GM12878 (cell line): ENCODE results near the gene TGFB2. TPM values are rescaled to one million over a fixed set of nuclear protein-coding genes. Genes with fewer than 3 reads are reported as not detected.

Experiments used
- ATAC-seq: fragments of 200-7000 bp; cut with Tn5 transposase; 3 replicates; pipeline ENCODE4 v1.9.1; 2020; ENCODE audit warnings: mild to moderate bottlenecking, moderate library complexity
- BruUV-seq: library from RNA; stranded (reverse); fragments of 400-500 nt; replicated peaks from 2 replicates; lab custom pipeline; 2021; lab: Mats Ljungman, UMichigan
- CTCF ChIA-PET: fragments of 300-600 bp; sonication (Branson Sonifier 250); formaldehyde crosslinking; extraction: SDS; loops from one replicate; lab custom pipeline; 2021; ENCODE audit warnings: inconsistent platforms; lab: Yijun Ruan, JAX
- POLR2A ChIA-PET: fragments of 350-600 bp; formaldehyde crosslinking; extraction: SDS; loops from one replicate; lab custom pipeline; 2021; ENCODE audit warnings: inconsistent platforms; lab: Charles Lee
- RAD21 ChIA-PET: fragments of 300-600 bp; sonication (Branson Sonifier 250); formaldehyde crosslinking; loops from one replicate; lab custom pipeline; 2023; ENCODE audit warnings: antibody characterized with exemption; ENCODE audit not compliant: unreplicated experiment; lab: Charles Lee
- SMC1A ChIA-PET: fragments of 300-600 bp; sonication (Branson Sonifier 250); formaldehyde crosslinking; loops from one replicate; lab custom pipeline; 2023; ENCODE audit not compliant: unreplicated experiment, uncharacterized antibody; lab: Charles Lee
- DNase-seq: peaks from one replicate; pipeline ENCODE4 v3.0.0-alpha.2; 2011; ENCODE audit warnings: low read depth, low spot score
- FAIRE-seq: peaks from 3 replicates; lab custom pipeline; 2011; peaks lifted over from hg19 to GRCh38; lab: Jason Lieb, UNC
- H2AFZ ChIP-seq: 2 replicates; pipeline ENCODE4 v1.6.0; 2011; ENCODE audit warnings: low read depth, low read length, control low read depth; ENCODE audit not compliant: control insufficient read depth
- H3K27ac ChIP-seq: 2 replicates; pipeline ENCODE4 v1.5.1; 2011; ENCODE audit warnings: control low read depth; ENCODE audit not compliant: control insufficient read depth, insufficient read depth
- H3K27me3 ChIP-seq, 2 experiments: replicated peaks in 1 of 2; 2 replicates each; pipeline versions ENCODE4 v1.6.0 to v1.6.1; 2011; ENCODE audit warnings: low read length in 1 of 2; ENCODE audit not compliant: control insufficient read depth in 2 of 2, insufficient read depth in 2 of 2
- H3K36me3 ChIP-seq, 2 experiments: 2 replicates each; pipeline ENCODE4 v1.5.1; 2011; ENCODE audit warnings: low read length in 1 of 2; ENCODE audit not compliant: control insufficient read depth in 2 of 2, insufficient read depth in 2 of 2
- H3K4me1 ChIP-seq: 2 replicates; pipeline ENCODE4 v1.6.1; 2011; ENCODE audit warnings: mild to moderate bottlenecking, low read length, moderate library complexity, mixed read lengths; ENCODE audit not compliant: control insufficient read depth, insufficient read depth
- H3K4me2 ChIP-seq: 2 replicates; pipeline ENCODE4 v1.6.0; 2011; ENCODE audit warnings: control low read depth; ENCODE audit not compliant: control insufficient read depth, insufficient read depth
- H3K4me3 ChIP-seq: fragments of 200-600 bp; sonication (generic); 2 replicates; pipeline ENCODE4 v1.5.1; 2016
- H3K79me2 ChIP-seq: 2 replicates; pipeline ENCODE4 v1.6.0; 2011; ENCODE audit warnings: low read length; ENCODE audit not compliant: control insufficient read depth, insufficient read depth
- H3K9ac ChIP-seq: 2 replicates; pipeline ENCODE4 v1.8.0; 2011; ENCODE audit warnings: low read length, control low read depth, mixed read lengths; ENCODE audit not compliant: control insufficient read depth, insufficient read depth
- H3K9me3 ChIP-seq: replicated peaks from 3 replicates; pipeline ENCODE4 v1.5.1; 2011; ENCODE audit warnings: mild to moderate bottlenecking, low read length; ENCODE audit not compliant: control insufficient read depth, insufficient read depth
- H4K20me1 ChIP-seq: 2 replicates; pipeline ENCODE4 v1.6.0; 2011; ENCODE audit not compliant: control insufficient read depth, insufficient read depth
- ATF3 ChIP-seq: IDR thresholded peaks from 2 replicates; pipeline ENCODE4 v1.6.1; 2011; ENCODE audit warnings: low read depth, mild to moderate bottlenecking, low read length, moderate library complexity, borderline replicate concordance; ENCODE audit errors: extremely low read depth
- BCL11A ChIP-seq: IDR thresholded peaks from 2 replicates; pipeline ENCODE4 v1.6.1; 2011; ENCODE audit warnings: low read depth, low read length
- BCLAF1 ChIP-seq: fragments of 450-650 bp; IDR thresholded peaks from 2 replicates; pipeline ENCODE4 v1.6.1; 2017; ENCODE audit warnings: antibody characterized with exemption, mild to moderate bottlenecking, moderate library complexity
- CBX5 ChIP-seq: sonication (generic); IDR thresholded peaks from 2 replicates; pipeline ENCODE4 v1.6.1; 2016; ENCODE audit warnings: low read depth, moderate library complexity, mild to moderate bottlenecking, inconsistent platforms
- CREB1 ChIP-seq: IDR thresholded peaks from 2 replicates; pipeline ENCODE4 v1.6.1; 2012; ENCODE audit warnings: low read depth, mild to moderate bottlenecking, inconsistent platforms
- GABPA ChIP-seq: IDR thresholded peaks from 2 replicates; pipeline ENCODE4 v1.6.1; 2014; ENCODE audit warnings: antibody characterized with exemption, low read depth, mild to moderate bottlenecking, inconsistent platforms
- GATAD2B ChIP-seq: fragments of 450-650 bp; conservative IDR thresholded peaks from 2 replicates; pipeline ENCODE4 v1.6.1; 2017; ENCODE audit warnings: low read depth, mild to moderate bottlenecking, moderate library complexity
- HDGF ChIP-seq: fragments of 450-650 bp; IDR thresholded peaks from 2 replicates; pipeline ENCODE4 v1.6.1; 2016; ENCODE audit warnings: antibody characterized with exemption
- IKZF1 ChIP-seq: fragments of 450-650 bp; conservative IDR thresholded peaks from 2 replicates; pipeline ENCODE4 v1.6.1; 2017; ENCODE audit warnings: antibody characterized with exemption, mild to moderate bottlenecking
- MYB ChIP-seq: fragments of 150-350 bp; IDR thresholded peaks from 2 replicates; pipeline ENCODE4 v1.6.1; 2014; ENCODE audit warnings: mild to moderate bottlenecking, low read depth, low read length, borderline replicate concordance
- POLR2A ChIP-seq: IDR thresholded peaks from 2 replicates; pipeline ENCODE4 v1.6.1; 2011; ENCODE audit warnings: low read depth, mild to moderate bottlenecking, low read length
- STAT3 ChIP-seq: IDR thresholded peaks from 2 replicates; pipeline ENCODE4 v1.6.1; 2011; ENCODE audit warnings: low read depth, low read length, improper control_type of control experiment
- TCF7 ChIP-seq: IDR thresholded peaks from 2 replicates; pipeline ENCODE4 v1.6.1; 2014; ENCODE audit warnings: antibody characterized with exemption, borderline replicate concordance
- WGBS: methylation state at CpG from one replicate; pipeline ENCODE4 v1.1.6; 2016; ENCODE audit warnings: low lambda C conversion rate; ENCODE audit not compliant: insufficient replicate concordance, insufficient coverage; ENCODE audit errors: missing lambda C conversion rate; 5-methylcytosine and 5-hydroxymethylcytosine counted together
- in situ Hi-C: fragments of 300-500 bp; cut with MboI; formaldehyde crosslinking; loops from 9 replicates; pipeline ENCODE4 v1.14.3; 2018; ENCODE audit warnings: mixed read lengths
- intact Hi-C: fragments of 100-400 bp; cut with micrococcal nuclease; formaldehyde crosslinking; loops from one replicate; pipeline ENCODE4 v1.14.2; 2022; ENCODE audit not compliant: unreplicated experiment
- polyA plus RNA-seq, 11 experiments: library from polyadenylated mRNA; depleted of rRNA in 4 of 11; unstranded in 6 of 11; stranded (reverse) in 5 of 11; fragments of >200 nt; fragmentation: Nextera tagmentation in 4 of 11; fragmentation: Illumina TruSeq in 1 of 11; extraction: Ambion mirVana in 4 of 11; extraction: Trizol in 1 of 11; gene quantifications; 1 replicate in 1 of 11; 2 replicates in 10 of 11; pipeline versions ENCODE4 v1.2.1 to v1.2.3, GENCODE V29; 2011 to 2016; ENCODE audit warnings: inconsistent platforms in 2 of 11, missing spikeins in 2 of 11, low read depth in 1 of 11
- total RNA-seq, 4 experiments: library from RNA; depleted of rRNA in 3 of 4; stranded (reverse); fragments of >200 nt in 3 of 4; fragmentation: Illumina TruSeq in 1 of 4; extraction: Trizol in 1 of 4; gene quantifications; 2 replicates each; pipeline versions ENCODE4 v1.2.1 to v1.2.3, GENCODE V29; 2013 to 2021
- TF ChIP-seq, protein P1 (sequence below): fragments of 450-650 bp; formaldehyde crosslinking; IDR thresholded peaks from 2 replicates; pipeline ENCODE4 v1.4.0; 2020; ENCODE audit warnings: mild to moderate bottlenecking, moderate library complexity

The TGFB2 gene
- total and polyA plus RNA-seq, 10 of the 15 experiments (the other 5 are each of a cell fraction or from before 2014, with no cell fraction given) = 0.03 to 0.11 (median 0.04) TPM; not detected in 6

- Histone ChIP-seq H3K79me2 (no peaks in the 10 kb centered on the region), H4K20me1 (no peaks in the 10 kb centered on the region), H3K9me3 (no peaks in the 10 kb centered on the region), H3K4me3 (peak overlapping the region; percentile 67), H3K27ac (no peak overlapping the region), H3K36me3 (no peaks in the 10 kb centered on the region), H2AFZ (peak overlapping the region; percentile 28; the same call in 1 of the 2 replicates), H3K4me2 (peak overlapping the region; percentile 98), H3K27me3 (peaks cover 3 to 21% of the 10 kb centered on the region in 2 experiments), H3K9ac (no peak overlapping the region), H3K4me1 (peaks cover 5% of the 10 kb centered on the region)
- intact Hi-C loops (loop anchor here (5.0 kb wide), 1 partner anchor 1221 kb away; no protein-coding TSS in a partner anchor), in situ Hi-C loops (loop anchor here (10.0 kb wide), 2 partner anchors 1218 to 1468 kb away; no protein-coding TSS in a partner anchor)
- no peak for DNase-seq
- RAD21 ChIA-PET = no interaction called here
- FAIRE-seq = no peak
- TF ChIP-seq MYB (no peak), IKZF1 (no peak), BCLAF1 (no peak), HDGF (no peak), CBX5 (no peak), ATF3 (no peak), TCF7 (no peak), BCL11A (no peak), CREB1 (no peak), STAT3 (no peak), GATAD2B (no peak), GABPA (no peak), POLR2A (no peak)
- TF ChIP-seq, protein P1, sequence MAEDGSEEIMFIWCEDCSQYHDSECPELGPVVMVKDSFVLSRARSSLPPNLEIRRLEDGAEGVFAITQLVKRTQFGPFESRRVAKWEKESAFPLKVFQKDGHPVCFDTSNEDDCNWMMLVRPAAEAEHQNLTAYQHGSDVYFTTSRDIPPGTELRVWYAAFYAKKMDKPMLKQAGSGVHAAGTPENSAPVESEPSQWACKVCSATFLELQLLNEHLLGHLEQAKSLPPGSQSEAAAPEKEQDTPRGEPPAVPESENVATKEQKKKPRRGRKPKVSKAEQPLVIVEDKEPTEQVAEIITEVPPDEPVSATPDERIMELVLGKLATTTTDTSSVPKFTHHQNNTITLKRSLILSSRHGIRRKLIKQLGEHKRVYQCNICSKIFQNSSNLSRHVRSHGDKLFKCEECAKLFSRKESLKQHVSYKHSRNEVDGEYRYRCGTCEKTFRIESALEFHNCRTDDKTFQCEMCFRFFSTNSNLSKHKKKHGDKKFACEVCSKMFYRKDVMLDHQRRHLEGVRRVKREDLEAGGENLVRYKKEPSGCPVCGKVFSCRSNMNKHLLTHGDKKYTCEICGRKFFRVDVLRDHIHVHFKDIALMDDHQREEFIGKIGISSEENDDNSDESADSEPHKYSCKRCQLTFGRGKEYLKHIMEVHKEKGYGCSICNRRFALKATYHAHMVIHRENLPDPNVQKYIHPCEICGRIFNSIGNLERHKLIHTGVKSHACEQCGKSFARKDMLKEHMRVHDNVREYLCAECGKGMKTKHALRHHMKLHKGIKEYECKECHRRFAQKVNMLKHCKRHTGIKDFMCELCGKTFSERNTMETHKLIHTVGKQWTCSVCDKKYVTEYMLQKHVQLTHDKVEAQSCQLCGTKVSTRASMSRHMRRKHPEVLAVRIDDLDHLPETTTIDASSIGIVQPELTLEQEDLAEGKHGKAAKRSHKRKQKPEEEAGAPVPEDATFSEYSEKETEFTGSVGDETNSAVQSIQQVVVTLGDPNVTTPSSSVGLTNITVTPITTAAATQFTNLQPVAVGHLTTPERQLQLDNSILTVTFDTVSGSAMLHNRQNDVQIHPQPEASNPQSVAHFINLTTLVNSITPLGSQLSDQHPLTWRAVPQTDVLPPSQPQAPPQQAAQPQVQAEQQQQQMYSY (CRISPR knock-in tag) = no peak
- ATAC-seq = 0 out of 3 replicates have a peak, but pooled peaks have one; percentile 9
- CTCF ChIA-PET = no interaction called here
- 7% methylated on average over 33 of the region's 39 CpGs for WGBS
- SMC1A ChIA-PET = interaction anchor here (0.5 kb wide), 1 partner anchor 181 kb away, joined by 3 read pairs; no protein-coding TSS in a partner anchor
- BruUV-seq = no TSS peak
- POLR2A ChIA-PET = no interaction called here
Measured at GRCh38 chr1:218346391-218347204, 1.5 kb downstream of the TGFB2 start.
